Measurements from ENCODE around the gene RIC3.

Gene RIC3

DNA sequence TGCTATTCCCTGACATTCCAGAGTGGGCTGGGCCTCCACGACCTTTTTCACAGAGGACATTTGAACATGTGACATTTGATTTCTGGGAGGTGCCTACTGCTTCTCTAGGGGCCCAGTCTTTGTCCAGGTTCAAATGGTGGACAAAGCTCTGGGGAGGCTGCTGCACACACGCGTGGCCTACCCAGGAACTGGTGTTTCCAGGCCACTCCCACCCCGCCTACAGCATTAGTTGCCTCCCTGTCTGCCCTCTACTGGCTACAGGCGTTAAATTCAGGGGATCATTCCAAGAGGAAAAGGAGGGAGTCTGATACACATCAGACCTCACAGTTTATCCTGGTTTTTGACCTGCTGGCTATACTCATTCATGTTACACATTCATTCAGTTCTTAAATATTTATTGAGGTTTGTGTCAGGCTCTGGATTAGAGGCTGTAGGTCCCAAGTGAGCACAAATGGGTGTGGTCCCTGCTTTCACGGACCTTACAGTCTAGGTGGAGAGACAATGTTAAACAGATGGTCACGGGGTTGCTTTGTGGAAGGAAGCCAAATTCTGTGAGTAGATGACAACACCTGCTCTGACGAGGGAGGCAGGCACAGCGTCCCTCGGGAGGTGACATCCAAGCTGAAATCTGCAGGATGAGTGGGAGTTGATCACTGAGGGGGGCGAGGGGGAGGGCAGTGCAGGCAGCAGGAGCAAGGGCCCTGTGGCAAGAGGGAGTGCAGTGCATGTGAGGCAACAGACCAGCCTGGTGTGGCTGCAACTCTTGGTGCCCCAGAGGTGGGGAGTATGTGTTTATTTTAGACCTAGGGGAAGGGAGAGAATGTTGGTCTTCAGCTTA lies 76.0 kb downstream of the RIC3 start:
- no peak overlapping the region for H3K4me3 ChIP-seq (IDR thresholded peaks at IDR 0.05; ENCODE audit: insufficient read depth, low read depth, low read length)
- H3K79me2 ChIP-seq (ENCODE audit: insufficient read depth, low read depth), result no peaks in the 10 kb centered on the region
- no peak overlapping the region for H3K9ac ChIP-seq
- H3K36me3 ChIP-seq (ENCODE audit: insufficient read depth), result no peaks in the 10 kb centered on the region
- no peaks in the 10 kb centered on the region for H3K27me3 ChIP-seq (ENCODE audit: insufficient read depth, low read depth)
- peak overlapping the region; percentile 47; the same call in 1 of the 2 replicates for H2AFZ ChIP-seq (ENCODE audit: low read depth)
- H4K20me1 ChIP-seq (ENCODE audit: insufficient read depth), result no peaks in the 10 kb centered on the region
- H3K4me1 ChIP-seq (ENCODE audit: low read depth, poor library complexity, severe bottlenecking), result peaks cover 6% of the 10 kb centered on the region
- TF ChIP-seq, protein P1, sequence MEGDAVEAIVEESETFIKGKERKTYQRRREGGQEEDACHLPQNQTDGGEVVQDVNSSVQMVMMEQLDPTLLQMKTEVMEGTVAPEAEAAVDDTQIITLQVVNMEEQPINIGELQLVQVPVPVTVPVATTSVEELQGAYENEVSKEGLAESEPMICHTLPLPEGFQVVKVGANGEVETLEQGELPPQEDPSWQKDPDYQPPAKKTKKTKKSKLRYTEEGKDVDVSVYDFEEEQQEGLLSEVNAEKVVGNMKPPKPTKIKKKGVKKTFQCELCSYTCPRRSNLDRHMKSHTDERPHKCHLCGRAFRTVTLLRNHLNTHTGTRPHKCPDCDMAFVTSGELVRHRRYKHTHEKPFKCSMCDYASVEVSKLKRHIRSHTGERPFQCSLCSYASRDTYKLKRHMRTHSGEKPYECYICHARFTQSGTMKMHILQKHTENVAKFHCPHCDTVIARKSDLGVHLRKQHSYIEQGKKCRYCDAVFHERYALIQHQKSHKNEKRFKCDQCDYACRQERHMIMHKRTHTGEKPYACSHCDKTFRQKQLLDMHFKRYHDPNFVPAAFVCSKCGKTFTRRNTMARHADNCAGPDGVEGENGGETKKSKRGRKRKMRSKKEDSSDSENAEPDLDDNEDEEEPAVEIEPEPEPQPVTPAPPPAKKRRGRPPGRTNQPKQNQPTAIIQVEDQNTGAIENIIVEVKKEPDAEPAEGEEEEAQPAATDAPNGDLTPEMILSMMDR (conservative IDR thresholded peaks at IDR 0.05; ENCODE audit: low read depth, low read length), result peak; percentile 69
- no peak overlapping the region for H3K4me2 ChIP-seq
- H3K27ac ChIP-seq, result no peak overlapping the region

GRCh38 chr11:8091721-8092120 lies 77.1 kb downstream of the RIC3 start:
- TF ChIP-seq, protein P1 (conservative IDR thresholded peaks at IDR 0.05; ENCODE audit: low read depth, low read length), result no peak
- Histone ChIP-seq H3K4me1 (ENCODE audit: low read depth, poor library complexity, severe bottlenecking) (peaks cover 6% of the 10 kb centered on the region), H3K27me3 (ENCODE audit: insufficient read depth, low read depth) (no peaks in the 10 kb centered on the region), H3K4me2 (no peak overlapping the region), H4K20me1 (ENCODE audit: insufficient read depth) (no peaks in the 10 kb centered on the region), H3K4me3 (IDR thresholded peaks at IDR 0.05; ENCODE audit: insufficient read depth, low read depth, low read length) (no peak overlapping the region), H3K79me2 (ENCODE audit: insufficient read depth, low read depth) (no peaks in the 10 kb centered on the region), H3K9ac (no peak overlapping the region), H3K36me3 (ENCODE audit: insufficient read depth) (no peaks in the 10 kb centered on the region), H3K27ac (no peak overlapping the region), H2AFZ (ENCODE audit: low read depth) (no peak overlapping the region)

DNA sequence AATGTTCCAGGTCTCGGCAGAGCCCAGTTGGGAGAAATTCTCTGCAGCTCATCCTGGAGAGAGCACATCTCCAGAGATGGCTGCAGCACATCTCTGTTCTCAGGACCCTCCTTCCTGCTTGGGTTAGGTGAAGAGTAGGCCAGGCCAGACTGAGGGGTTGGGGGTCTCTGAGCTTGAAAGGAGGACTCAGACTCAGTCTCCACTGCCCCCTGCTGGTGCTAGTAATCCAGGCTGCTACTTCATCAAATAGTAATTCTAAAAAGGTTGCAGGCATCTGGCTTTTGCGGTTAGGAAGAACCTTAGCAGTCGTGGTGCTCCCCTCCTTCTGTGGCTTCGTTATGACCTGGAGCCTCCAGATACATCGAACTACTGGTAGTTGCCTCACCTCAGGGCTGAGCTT lies 78.1 kb downstream of the RIC3 start:
- Histone ChIP-seq H3K4me2 (no peak overlapping the region), H3K27me3 (ENCODE audit: insufficient read depth, low read depth) (no peaks in the 10 kb centered on the region), H3K4me3 (IDR thresholded peaks at IDR 0.05; ENCODE audit: insufficient read depth, low read depth, low read length) (no peak overlapping the region), H3K79me2 (ENCODE audit: insufficient read depth, low read depth) (no peaks in the 10 kb centered on the region), H3K27ac (no peak overlapping the region), H3K4me1 (ENCODE audit: low read depth, poor library complexity, severe bottlenecking) (peaks cover 6% of the 10 kb centered on the region), H2AFZ (ENCODE audit: low read depth) (no peak overlapping the region), H4K20me1 (ENCODE audit: insufficient read depth) (no peaks in the 10 kb centered on the region), H3K36me3 (ENCODE audit: insufficient read depth) (no peaks in the 10 kb centered on the region), H3K9ac (no peak overlapping the region)
- TF ChIP-seq, protein P1 (conservative IDR thresholded peaks at IDR 0.05; ENCODE audit: low read depth, low read length), result peak; percentile 70

GRCh38 chr11:8089791-8090510 lies 78.9 kb downstream of the RIC3 start:
- Histone ChIP-seq H3K9ac (no peak overlapping the region), H3K4me3 (IDR thresholded peaks at IDR 0.05; ENCODE audit: insufficient read depth, low read depth, low read length) (no peak overlapping the region), H3K79me2 (ENCODE audit: insufficient read depth, low read depth) (no peaks in the 10 kb centered on the region), H3K36me3 (ENCODE audit: insufficient read depth) (no peaks in the 10 kb centered on the region), H3K4me2 (no peak overlapping the region), H3K27me3 (ENCODE audit: insufficient read depth, low read depth) (no peaks in the 10 kb centered on the region), H2AFZ (ENCODE audit: low read depth) (no peak overlapping the region), H3K4me1 (ENCODE audit: low read depth, poor library complexity, severe bottlenecking) (peaks cover 6% of the 10 kb centered on the region), H3K27ac (no peak overlapping the region), H4K20me1 (ENCODE audit: insufficient read depth) (no peaks in the 10 kb centered on the region)
- TF ChIP-seq, protein P1 (conservative IDR thresholded peaks at IDR 0.05; ENCODE audit: low read depth, low read length), result no peak

Measured in KMS-11 (cell line).